B cell (primary cell): ENCODE measurements around the gene SGPP2. TPM values are rescaled to one million over a fixed set of nuclear protein-coding genes. Genes with fewer than 3 reads are reported as not detected.

Experiments
- ATAC-seq: fragments of 200-7000 bp; cut with Tn5 transposase; one replicate; pipeline ENCODE4 v1.10.0; 2021; ENCODE audit warnings: low read depth, mild to moderate bottlenecking, moderate number of reproducible peaks, moderate library complexity
- CTCF ChIA-PET: fragments of 350-600 bp; sonication (Branson Sonifier 250); formaldehyde crosslinking; loops from one replicate; lab custom pipeline; 2021; ENCODE audit warnings: antibody characterized with exemption, inconsistent platforms; lab: Charles Lee
- POLR2A ChIA-PET: fragments of 350-600 bp; sonication (Branson Sonifier 250); formaldehyde crosslinking; loops from one replicate; lab custom pipeline; 2021; ENCODE audit warnings: antibody characterized with exemption; lab: Charles Lee
- DNase-seq: peaks from one replicate; pipeline ENCODE4 v3.0.0; 2013
- H2AFZ ChIP-seq: 2 replicates; pipeline ENCODE4 v1.6.1; 2012; ENCODE audit warnings: mild to moderate bottlenecking, low read depth, low read length; ENCODE audit not compliant: insufficient read depth, poor library complexity, severe bottlenecking
- H3K27ac ChIP-seq, 2 donors: 1 replicate in 1 of 2; 2 replicates in 1 of 2; pipeline ENCODE4 v1.5.1; 2012 to 2013; ENCODE audit warnings: low read length in 2 of 2, mild to moderate bottlenecking in 2 of 2, moderate library complexity in 1 of 2
- H3K27me3 ChIP-seq, 4 experiments: fragments of 200-600 bp in 1 of 4; sonication (generic) in 1 of 4; replicated peaks in 1 of 4; 1 replicate in 2 of 4; 2 replicates in 2 of 4; pipeline versions ENCODE4 v1.6.1 to v1.7.0; 2013 to 2016; ENCODE audit warnings: low read length in 3 of 4, mild to moderate bottlenecking in 2 of 4, mixed read lengths in 1 of 4, moderate library complexity in 1 of 4; ENCODE audit not compliant: insufficient read depth in 4 of 4, control insufficient read depth in 3 of 4; ENCODE audit errors: control extremely low read depth in 1 of 4
- H3K36me3 ChIP-seq, 2 experiments: replicated peaks in 1 of 2; 1 replicate in 1 of 2; 2 replicates in 1 of 2; pipeline versions ENCODE4 v1.6.1 to v1.7.1; 2013; ENCODE audit warnings: low read length in 1 of 2; ENCODE audit not compliant: insufficient read depth in 2 of 2, control insufficient read depth in 1 of 2; ENCODE audit errors: control extremely low read depth in 1 of 2, extremely low read depth in 1 of 2
- H3K4me1 ChIP-seq, 2 donors: fragments of 200-600 bp in 1 of 2; sonication (generic) in 1 of 2; 1 replicate in 1 of 2; 2 replicates in 1 of 2; pipeline versions ENCODE4 v1.5.1 to v1.6.1; 2013 to 2017; ENCODE audit warnings: low read length in 2 of 2; ENCODE audit not compliant: control insufficient read depth in 2 of 2, insufficient read depth in 2 of 2
- H3K4me2 ChIP-seq: replicated peaks from 2 replicates; pipeline ENCODE3; 2012; ENCODE audit warnings: mild to moderate bottlenecking, low read depth, low read length; ENCODE audit not compliant: poor library complexity, severe bottlenecking
- H3K4me3 ChIP-seq, 5 experiments: fragments of 200-600 bp in 1 of 5; sonication (generic) in 1 of 5; 1 replicate in 3 of 5; 2 replicates in 2 of 5; pipeline versions ENCODE4 v1.5.1 to v1.7.0; 2011 to 2016; ENCODE audit warnings: low read length in 4 of 5, mild to moderate bottlenecking in 4 of 5, low read depth in 2 of 5, control low read depth in 1 of 5, moderate library complexity in 1 of 5; ENCODE audit not compliant: insufficient read depth in 1 of 5; ENCODE audit errors: control extremely low read depth in 1 of 5, extremely low read depth in 1 of 5
- H3K79me2 ChIP-seq: fragments of 200-600 bp; sonication (generic); one replicate; pipeline ENCODE4 v1.6.0; 2016; ENCODE audit warnings: low read length; ENCODE audit not compliant: control insufficient read depth, insufficient read depth
- H3K9ac ChIP-seq: fragments of 200-600 bp; sonication (generic); 2 replicates; pipeline ENCODE4 v1.6.1; 2017; ENCODE audit warnings: mild to moderate bottlenecking, low read length, moderate library complexity
- H3K9me3 ChIP-seq, 3 donors: one replicate each; pipeline versions ENCODE4 v1.6.1 to v1.7.1; 2013; ENCODE audit warnings: low read length in 2 of 3; ENCODE audit not compliant: control insufficient read depth in 2 of 3, insufficient read depth in 1 of 3; ENCODE audit errors: control extremely low read depth in 1 of 3
- H4K20me1 ChIP-seq: 2 replicates; pipeline ENCODE4 v1.6.0; 2012; ENCODE audit warnings: mild to moderate bottlenecking, low read length; ENCODE audit not compliant: insufficient read depth, control insufficient read depth, poor library complexity, severe bottlenecking
- H3K27ac Mint-ChIP-seq: one replicate; pipeline ENCODE4 v1.8.0; 2021; ENCODE audit warnings: mixed read lengths
- H3K27me3 Mint-ChIP-seq: one replicate; pipeline ENCODE4 v1.8.0; 2021; ENCODE audit warnings: mixed read lengths
- H3K4me1 Mint-ChIP-seq: one replicate; pipeline ENCODE4 v1.8.0; 2021; ENCODE audit warnings: mixed read lengths
- H3K4me3 Mint-ChIP-seq: one replicate; pipeline ENCODE4 v1.8.0; 2021; ENCODE audit warnings: mixed read lengths
- H3K9me3 Mint-ChIP-seq: one replicate; pipeline ENCODE4 v1.8.0; 2022; ENCODE audit warnings: mixed read lengths; ENCODE audit not compliant: insufficient read depth
- CTCF ChIP-seq: fragments of 200-600 bp; IDR thresholded peaks from one replicate; pipeline ENCODE4 v1.8.0; 2022; ENCODE audit warnings: antibody characterized with exemption, mild to moderate bottlenecking
- EZH2 ChIP-seq: IDR thresholded peaks from 2 replicates; pipeline ENCODE4 v1.6.1; 2012; ENCODE audit warnings: borderline replicate concordance, low read depth, mild to moderate bottlenecking, moderate library complexity, low read length; ENCODE audit not compliant: insufficient read depth, poor library complexity, severe bottlenecking
- WGBS: methylation state at CpG from one replicate; pipeline ENCODE4 v1.1.5; 2013; ENCODE audit warnings: missing lambda C conversion rate; ENCODE audit not compliant: insufficient coverage; 5-methylcytosine and 5-hydroxymethylcytosine counted together
- intact Hi-C: fragments of 100-400 bp; cut with micrococcal nuclease; formaldehyde crosslinking; loops from one replicate; pipeline ENCODE4 v1.10.0; 2022
- polyA plus RNA-seq: library from polyadenylated mRNA; depleted of rRNA; stranded (reverse); fragments of >200 nt; gene quantifications from 2 replicates; pipeline ENCODE4 v1.2.3, GENCODE V29; 2012
- total RNA-seq, 2 donors: library from RNA; stranded (reverse); fragments of 120-200 nt in 1 of 2; gene quantifications; 1 replicate in 1 of 2; 2 replicates in 1 of 2; pipeline versions ENCODE4 v1.2.3 to v1.2.4, GENCODE V29; 2013 to 2022

Gene SGPP2
- total and polyA plus RNA-seq, 2 donors (not counting 1 experiment from before 2014, with no cell fraction given): 1.5 to 7.7 TPM

DNA sequence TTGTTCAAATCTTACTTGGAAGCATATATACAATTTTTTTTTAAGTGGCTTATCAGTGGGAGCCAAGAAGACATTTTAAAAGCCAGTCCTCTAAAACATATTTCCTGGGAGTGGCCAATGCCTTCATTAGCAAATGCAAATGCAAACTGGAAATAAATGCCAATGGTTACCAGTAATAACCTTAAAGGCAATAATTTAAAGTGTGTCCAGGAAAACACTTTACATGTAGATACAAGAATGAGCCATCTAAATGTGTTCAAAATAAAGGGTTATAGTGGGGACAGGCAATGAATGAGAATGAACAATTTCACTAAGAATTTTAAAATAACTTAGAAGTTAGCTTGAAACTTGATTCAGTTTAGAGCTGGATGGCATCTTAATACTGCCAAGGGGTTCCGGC is 167.3 kb downstream of the SGPP2 start:
- no peak overlapping the region for H2AFZ ChIP-seq
- H3K4me1 Mint-ChIP-seq: no peaks in the 10 kb centered on the region
- no peak overlapping the region for H3K4me2 ChIP-seq
- no peak for DNase-seq
- ATAC-seq: no peak
- H3K79me2 ChIP-seq: no peaks in the 10 kb centered on the region
- no peaks in the 10 kb centered on the region for H3K27me3 ChIP-seq
- H3K9me3 ChIP-seq: no peaks in the 10 kb centered on the region
- no peak overlapping the region for H3K27ac Mint-ChIP-seq
- no peaks in the 10 kb centered on the region for H3K9me3 Mint-ChIP-seq
- no peaks in the 10 kb centered on the region for H3K4me1 ChIP-seq
- H3K9ac ChIP-seq: no peak overlapping the region
- no CpG with 5 or more reads among the region's 1 CpG for WGBS
- ChIA-PET POLR2A (no interaction called here), CTCF (interaction anchor here (1.0 kb wide), 1 partner anchor 274 kb away, joined by 3 read pairs; no protein-coding TSS in a partner anchor)
- no peak overlapping the region for H3K4me3 Mint-ChIP-seq
- no peaks in the 10 kb centered on the region for H3K27me3 Mint-ChIP-seq
- TF ChIP-seq EZH2 (no peak), CTCF (no peak)
- H3K36me3 ChIP-seq: peaks cover 8 to 27% of the 10 kb centered on the region in 2 experiments
- intact Hi-C loops: no loop called here
- H3K4me3 ChIP-seq: no peak overlapping the region
- no peak overlapping the region for H3K27ac ChIP-seq
- no peaks in the 10 kb centered on the region for H4K20me1 ChIP-seq

GRCh38 chr2:222592176-222592575 is 167.8 kb downstream of the SGPP2 start:
- Mint-ChIP-seq H3K9me3 (no peaks in the 10 kb centered on the region), H3K4me3 (no peak overlapping the region), H3K27ac (no peak overlapping the region), H3K4me1 (no peaks in the 10 kb centered on the region), H3K27me3 (no peaks in the 10 kb centered on the region)
- POLR2A ChIA-PET: no interaction called here
- TF ChIP-seq EZH2 (no peak), CTCF (no peak)
- no peak overlapping the region for H3K9ac ChIP-seq
- no peak overlapping the region for H3K4me3 ChIP-seq
- CTCF ChIA-PET: interaction anchor here (1.0 kb wide), 1 partner anchor 274 kb away, joined by 3 read pairs; no protein-coding TSS in a partner anchor
- no peaks in the 10 kb centered on the region for H3K4me1 ChIP-seq
- no peak overlapping the region for H3K27ac ChIP-seq
- no peak for DNase-seq
- no peak overlapping the region for H2AFZ ChIP-seq
- ATAC-seq: no peak
- intact Hi-C loops: no loop called here
- H3K36me3 ChIP-seq: peaks cover 8 to 32% of the 10 kb centered on the region in 2 experiments
- WGBS: 88% methylated on average over 1 of the region's 2 CpGs
- no peak overlapping the region for H3K4me2 ChIP-seq
- H3K27me3 ChIP-seq: no peaks in the 10 kb centered on the region
- H4K20me1 ChIP-seq: no peaks in the 10 kb centered on the region
- H3K9me3 ChIP-seq: no peaks in the 10 kb centered on the region
- H3K79me2 ChIP-seq: no peaks in the 10 kb centered on the region
